COLO668 (cell line): ENCODE data around the gene MS4A1.
"Not testable (repeated sequence)": the region's sequence is repeated elsewhere in the genome, so short reads cannot be mapped to it uniquely, and the experiment has no call there.

ENCODE experiments used
- DNase-seq: peaks from one replicate; lab custom pipeline; 2025; ENCODE audit not compliant: unreplicated experiment; lab: John Stamatoyannopoulos, UW

MS4A1 gene

GRCh38 chr11:60502221-60502775 is 46.7 kb downstream of the MS4A1 start:
- DNase-seq = no peak

DNA sequence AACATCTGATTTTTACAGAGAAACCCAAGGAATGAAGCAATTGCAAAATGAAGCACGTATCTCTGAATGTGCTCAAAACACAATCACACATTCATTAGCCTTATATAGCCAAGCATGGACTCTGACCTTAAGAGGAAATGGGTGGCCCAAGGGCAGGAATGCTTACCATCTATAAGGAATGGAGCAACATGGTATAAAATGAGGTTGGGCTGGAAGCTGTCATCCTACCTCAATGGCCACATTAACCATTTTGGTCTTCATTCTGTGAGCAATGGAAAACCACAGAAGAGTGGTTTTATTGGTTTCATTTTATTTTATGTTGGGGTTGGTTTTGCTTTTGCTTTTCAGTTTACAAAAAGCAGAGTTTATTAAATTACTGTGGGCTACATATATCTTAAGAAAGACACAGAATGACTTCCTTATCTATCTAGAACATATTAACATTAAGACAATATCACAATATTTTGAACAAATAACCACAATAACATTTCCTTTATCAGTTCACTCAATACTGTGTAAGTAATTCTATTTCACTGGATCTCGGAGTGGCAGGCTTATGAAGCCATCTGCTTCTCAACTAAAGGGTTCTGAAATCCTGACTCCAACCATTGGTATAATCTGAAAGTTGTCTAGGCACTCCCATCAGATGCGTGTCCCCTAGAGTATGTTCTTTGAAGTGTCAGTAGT is 48.7 kb downstream of the MS4A1 start:
- no peak for DNase-seq

GRCh38 chr11:60509609-60510008 is 54.0 kb downstream of the MS4A1 start:
- DNase-seq = not testable (repeated sequence)

GRCh38 chr11:60510209-60510608 is 54.6 kb downstream of the MS4A1 start:
- DNase-seq = not testable (repeated sequence)

GRCh38 chr11:60511393-60511792 is 55.7 kb downstream of the MS4A1 start:
- no peak for DNase-seq

- no peak for DNase-seq
Measured at GRCh38 chr11:60512651-60513225, 57.1 kb downstream of the MS4A1 start.

- DNase-seq = no peak
Measured at GRCh38 chr11:60513496-60514460, 58.1 kb downstream of the MS4A1 start.

- no peak for DNase-seq
Measured at GRCh38 chr11:60515144-60515855, 59.7 kb downstream of the MS4A1 start, which contains the start of gene MS4A13. TSS of gene MS4A13 (plus strand) at chr11:60515392. CDS start at chr11:60518084, 2,692 bp downstream.
